HG03064 (cell line): ENCODE data around the gene GCKR.

Experiments used
- ATAC-seq: cut with Tn5 transposase; IDR thresholded peaks from one replicate; pipeline ENCODE4 v1.9.1; 2021; ENCODE audit warnings: low read depth; ENCODE audit not compliant: unreplicated experiment

Gene GCKR

GRCh38 chr2:27496357-27497287, at the start of gene GCKR:
Gene GCKR (plus strand): TSS chr2:27496839. CDS start chr2:27496905, 66 bp downstream.
- ATAC-seq = no peak

DNA sequence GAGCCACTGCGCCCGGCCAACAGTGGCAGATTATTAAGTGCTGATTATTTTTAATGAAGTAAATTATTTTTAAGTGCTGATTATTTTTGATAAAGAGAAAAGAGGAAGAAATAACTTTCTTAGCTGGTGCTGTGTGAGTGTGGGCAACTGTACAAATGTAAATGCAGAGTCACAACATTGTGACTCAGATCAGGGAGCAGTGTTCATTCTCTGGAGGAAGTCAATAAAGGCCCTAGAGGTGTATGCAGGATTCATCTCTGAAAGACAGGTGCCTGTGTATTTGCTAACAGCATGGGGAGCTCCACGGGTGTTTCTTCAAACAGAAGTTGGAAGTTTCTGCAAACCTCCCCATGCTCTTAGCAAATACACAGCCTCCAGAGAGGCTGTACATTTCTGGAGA, 48.3 kb upstream of the GCKR start:
- ATAC-seq = no peak

DNA sequence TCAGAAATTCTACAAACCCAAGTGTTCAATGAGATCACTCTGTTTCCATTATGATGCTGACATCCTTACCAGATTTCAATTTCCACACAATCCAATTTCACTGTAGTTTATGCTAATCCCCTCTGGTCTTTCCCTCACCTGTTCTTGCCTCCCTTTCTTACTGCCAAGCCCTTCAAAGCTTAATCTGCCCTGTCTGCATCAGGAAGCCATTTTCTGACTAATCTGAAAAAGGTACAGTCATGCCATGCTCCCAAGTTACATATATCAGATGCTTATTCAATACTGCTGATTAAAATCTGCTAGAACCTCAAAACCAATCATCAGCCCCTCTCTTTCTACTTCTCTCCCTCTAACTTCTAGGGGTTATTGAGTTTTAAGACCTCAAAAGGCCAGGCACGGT, 45.5 kb upstream of the GCKR start:
- ATAC-seq = no peak

GRCh38 chr2:27453968-27454367, 42.7 kb upstream of the GCKR start:
- ATAC-seq = no peak

DNA sequence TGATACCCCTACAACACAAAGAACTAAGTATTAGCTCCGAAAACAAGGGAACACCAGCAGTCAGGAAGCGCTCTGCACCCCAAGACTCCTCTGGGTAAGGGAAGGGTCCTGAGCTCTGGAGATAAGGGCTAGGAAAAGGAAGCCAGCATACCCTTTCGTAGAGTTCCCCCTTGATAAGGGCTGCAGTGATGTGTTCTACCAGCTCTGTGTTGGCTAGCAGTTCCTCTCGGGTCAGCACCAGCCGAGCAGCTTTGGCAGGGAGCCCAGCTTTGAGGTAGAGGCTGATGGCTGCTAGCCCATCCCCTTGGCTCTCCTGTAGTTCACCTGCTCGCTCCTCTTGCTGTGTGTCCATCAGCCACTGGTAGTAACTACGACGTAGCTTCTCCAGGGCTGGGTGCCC, 35.5 kb upstream of the GCKR start:
- no peak for ATAC-seq

GRCh38 chr2:27464443-27464842, 32.2 kb upstream of the GCKR start:
- ATAC-seq = no peak

DNA sequence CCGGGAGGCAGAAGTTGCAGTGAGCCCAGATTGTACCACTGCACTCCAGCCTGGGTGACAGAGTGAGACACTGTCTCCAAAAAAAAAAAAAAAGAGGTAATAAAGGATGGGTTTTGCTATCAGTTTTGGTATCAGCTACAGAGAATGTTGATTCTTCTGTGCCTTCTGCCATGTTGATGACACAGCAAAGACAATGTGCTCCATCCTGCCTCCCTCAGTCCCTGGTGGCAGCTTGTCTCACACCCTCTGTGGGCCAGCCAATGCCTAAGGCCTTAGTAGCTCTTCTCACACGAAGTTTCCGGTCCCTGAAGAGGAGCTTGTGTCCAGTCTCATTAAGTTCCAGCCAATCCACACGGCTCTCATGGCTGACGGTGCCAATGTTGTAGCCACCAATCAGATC, 24.7 kb upstream of the GCKR start:
- no peak for ATAC-seq

DNA sequence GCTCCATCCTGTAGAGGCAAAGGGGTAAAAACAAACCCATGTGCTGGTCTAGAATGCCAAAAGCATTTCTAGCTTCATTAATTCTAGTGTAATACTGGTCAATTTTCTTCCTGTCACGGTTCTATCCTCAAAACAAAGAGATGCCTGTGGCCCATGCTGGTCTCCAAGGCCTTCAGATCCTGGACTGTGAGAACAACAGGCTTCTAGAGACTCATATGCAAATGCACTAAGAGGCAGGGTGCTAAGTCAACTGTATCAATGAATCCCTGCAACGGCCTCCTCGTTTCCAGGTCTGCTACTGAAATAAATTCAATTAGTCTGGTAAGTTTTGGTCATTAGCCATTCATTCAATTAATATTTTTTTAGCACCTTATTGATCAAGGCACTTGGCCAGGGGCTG, 11.1 kb upstream of the GCKR start:
- no peak for ATAC-seq

GRCh38 chr2:27489118-27489497, 7.5 kb upstream of the GCKR start:
- ATAC-seq = peak; percentile 11

- ATAC-seq = peak; percentile 98
Measured at GRCh38 chr2:27489498-27490397, 6.9 kb upstream of the GCKR start, which contains the start of gene IFT172. Gene IFT172 (minus strand): TSS chr2:27489743. CDS start chr2:27489653, 90 bp downstream.

GRCh38 chr2:27492557-27492956, 4.1 kb upstream of the GCKR start:
- no peak for ATAC-seq

DNA sequence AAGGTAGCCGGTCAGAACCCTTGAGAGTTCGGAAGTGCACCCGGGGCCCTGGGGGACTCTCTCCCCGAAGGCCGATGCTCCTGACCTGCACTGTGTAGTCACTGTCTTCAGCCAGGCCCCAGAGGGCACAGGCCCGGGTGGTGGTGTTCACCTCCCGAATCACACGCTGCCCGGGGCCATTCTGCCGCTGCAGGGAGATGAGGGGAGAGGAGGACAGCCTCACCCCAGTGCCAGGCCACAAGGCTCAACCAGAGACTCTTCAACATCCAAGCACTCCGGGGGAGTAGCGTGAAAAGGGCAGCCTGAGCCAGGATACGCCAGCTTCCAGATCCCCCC, 2.7 kb upstream of the GCKR start:
- ATAC-seq = no peak

DNA sequence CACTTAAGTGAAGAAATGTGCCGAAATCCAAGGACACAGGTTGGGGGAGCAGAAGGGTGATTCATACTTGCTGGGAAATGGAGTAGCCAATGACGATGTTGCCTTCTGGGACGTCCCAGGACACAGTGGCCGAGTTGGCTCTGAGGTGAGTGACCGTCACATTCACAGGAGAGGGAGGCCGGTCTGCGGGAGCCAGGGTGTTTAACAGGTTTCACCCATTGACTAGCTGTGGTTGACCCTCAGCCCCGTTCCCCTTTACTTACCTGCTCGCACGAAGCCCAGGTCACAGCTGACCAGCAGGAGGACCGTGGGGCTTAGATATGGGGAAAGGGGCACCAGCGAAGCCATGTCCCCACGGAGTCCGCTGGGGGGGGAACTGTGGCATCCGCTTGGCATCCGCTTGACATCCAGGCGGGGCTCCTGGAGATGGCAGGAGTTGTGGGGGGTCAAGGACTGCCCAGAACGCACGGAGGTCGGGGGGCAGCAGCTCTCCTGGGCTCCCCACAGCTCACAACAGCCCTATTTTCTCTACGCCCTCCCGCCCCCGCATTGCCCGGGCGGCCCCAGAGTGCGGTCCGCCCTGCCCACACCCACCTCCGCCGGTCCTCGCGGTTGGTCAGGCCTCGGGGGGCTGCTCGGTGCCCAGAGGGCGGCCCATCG, 2.2 kb upstream of the GCKR start:
- no peak for ATAC-seq

DNA sequence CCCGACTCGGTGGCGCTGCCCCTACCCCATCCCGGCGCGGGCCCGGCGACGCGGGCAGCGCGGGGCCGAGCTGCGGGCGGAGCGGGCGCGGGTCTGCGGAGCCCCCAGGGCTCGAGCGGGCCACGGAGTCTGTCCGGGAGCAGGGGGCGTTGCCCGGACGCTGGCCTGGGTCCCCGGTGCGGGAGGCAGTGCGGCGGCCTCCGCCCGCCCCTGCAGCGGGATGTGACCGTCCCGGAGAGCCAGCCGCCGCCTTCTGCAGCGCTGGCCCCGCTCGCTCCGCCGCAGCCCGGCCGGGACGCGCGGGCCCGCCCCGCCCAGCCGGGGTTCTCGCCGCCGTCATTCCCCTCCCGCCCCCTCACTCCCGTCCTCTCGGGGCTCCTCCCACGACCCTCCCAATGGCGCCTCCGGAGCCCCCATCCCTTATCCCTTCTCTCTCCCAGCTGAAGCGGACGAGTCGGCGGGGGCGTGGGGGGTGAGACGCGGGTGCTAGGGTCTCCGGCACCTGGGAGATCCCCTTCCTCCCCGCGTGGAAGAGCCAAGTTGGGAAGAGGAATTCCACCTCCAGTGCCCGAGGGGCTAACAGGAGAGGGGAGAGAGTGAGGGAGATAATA, 1.6 kb upstream of the GCKR start, which contains the start of gene FNDC4:
Gene FNDC4 (minus strand): TSS at position 257 of the 611 bp plus-strand sequence. CDS start 521 bp downstream, outside the sequence.
- no peak for ATAC-seq

- ATAC-seq = no peak
Measured at GRCh38 chr2:27495840-27496356, 741 bp upstream of the GCKR start.

DNA sequence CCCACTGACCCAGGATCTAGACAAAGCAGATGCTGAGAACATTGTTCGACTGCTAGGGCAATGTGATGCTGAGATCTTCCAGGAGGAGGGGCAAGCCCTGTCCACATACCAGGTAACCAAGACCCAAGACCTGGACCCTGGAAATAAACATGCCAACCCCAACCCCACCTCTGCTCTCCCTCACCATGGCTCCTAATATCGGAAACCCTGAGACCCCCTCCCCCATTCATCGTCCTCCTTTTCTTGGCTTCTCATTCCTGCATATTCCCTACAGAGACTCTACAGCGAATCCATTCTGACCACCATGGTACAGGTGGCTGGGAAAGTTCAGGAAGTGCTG, 619 bp downstream of the GCKR start:
- no peak for ATAC-seq

- ATAC-seq = no peak
Measured at GRCh38 chr2:27498975-27499374, 2.3 kb downstream of the GCKR start.

DNA sequence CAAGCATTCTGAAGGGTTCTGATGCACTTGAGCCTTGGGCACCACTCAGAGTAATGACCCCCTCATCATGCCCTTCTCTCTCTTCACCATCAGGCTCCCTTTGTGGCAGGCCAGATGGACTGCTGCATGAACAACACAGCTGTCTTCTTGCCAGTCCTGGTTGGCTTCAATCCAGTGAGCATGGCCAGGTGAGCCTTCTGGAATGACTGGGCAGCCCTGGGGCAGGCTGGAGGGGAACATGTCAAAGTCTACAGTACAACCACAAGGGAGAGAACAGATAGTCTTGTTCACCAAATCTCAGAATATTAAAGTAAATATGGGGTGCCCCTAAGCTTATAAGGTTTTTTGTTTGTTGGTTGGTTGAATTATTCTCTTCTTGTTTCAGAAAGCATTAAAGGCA, 4.4 kb downstream of the GCKR start:
- ATAC-seq = no peak

GRCh38 chr2:27502142-27502541, 5.5 kb downstream of the GCKR start:
- no peak for ATAC-seq

DNA sequence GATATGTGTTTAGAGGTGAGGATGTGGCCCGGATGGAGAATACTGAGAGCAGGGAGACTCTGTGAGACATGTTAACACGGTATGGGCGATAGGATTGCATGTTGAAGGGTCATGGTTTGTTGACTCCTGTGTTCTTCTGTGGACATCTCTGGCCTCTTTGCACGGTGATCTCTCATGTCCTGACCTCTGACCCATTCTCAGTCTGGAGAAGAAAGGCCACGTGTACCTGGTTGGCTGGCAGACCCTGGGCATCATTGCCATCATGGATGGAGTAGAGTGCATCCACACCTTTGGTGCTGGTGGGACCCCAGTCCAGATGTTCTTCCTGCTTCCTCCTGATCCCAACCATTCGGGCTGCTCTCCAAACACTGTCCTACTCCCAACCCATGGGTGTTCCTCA, 9.9 kb downstream of the GCKR start:
- no peak for ATAC-seq
